Activated effector memory CD4-positive, alpha-beta T cell treated with anti-CD3 and anti-CD28 coated beads, Interleukin-2, amount 50 U/mL, for 16 hours (primary cell): Measurements from ENCODE around the gene SF3B2.
"Not testable (repeated sequence)": the region's sequence is repeated elsewhere in the genome, so short reads cannot be mapped to it uniquely, and the experiment has no call there.

ENCODE experiments used
- DNase-seq: peaks from one replicate; pipeline ENCODE4 v3.0.0-alpha.2; 2020

SF3B2 gene, protein sequence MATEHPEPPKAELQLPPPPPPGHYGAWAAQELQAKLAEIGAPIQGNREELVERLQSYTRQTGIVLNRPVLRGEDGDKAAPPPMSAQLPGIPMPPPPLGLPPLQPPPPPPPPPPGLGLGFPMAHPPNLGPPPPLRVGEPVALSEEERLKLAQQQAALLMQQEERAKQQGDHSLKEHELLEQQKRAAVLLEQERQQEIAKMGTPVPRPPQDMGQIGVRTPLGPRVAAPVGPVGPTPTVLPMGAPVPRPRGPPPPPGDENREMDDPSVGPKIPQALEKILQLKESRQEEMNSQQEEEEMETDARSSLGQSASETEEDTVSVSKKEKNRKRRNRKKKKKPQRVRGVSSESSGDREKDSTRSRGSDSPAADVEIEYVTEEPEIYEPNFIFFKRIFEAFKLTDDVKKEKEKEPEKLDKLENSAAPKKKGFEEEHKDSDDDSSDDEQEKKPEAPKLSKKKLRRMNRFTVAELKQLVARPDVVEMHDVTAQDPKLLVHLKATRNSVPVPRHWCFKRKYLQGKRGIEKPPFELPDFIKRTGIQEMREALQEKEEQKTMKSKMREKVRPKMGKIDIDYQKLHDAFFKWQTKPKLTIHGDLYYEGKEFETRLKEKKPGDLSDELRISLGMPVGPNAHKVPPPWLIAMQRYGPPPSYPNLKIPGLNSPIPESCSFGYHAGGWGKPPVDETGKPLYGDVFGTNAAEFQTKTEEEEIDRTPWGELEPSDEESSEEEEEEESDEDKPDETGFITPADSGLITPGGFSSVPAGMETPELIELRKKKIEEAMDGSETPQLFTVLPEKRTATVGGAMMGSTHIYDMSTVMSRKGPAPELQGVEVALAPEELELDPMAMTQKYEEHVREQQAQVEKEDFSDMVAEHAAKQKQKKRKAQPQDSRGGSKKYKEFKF

DNA sequence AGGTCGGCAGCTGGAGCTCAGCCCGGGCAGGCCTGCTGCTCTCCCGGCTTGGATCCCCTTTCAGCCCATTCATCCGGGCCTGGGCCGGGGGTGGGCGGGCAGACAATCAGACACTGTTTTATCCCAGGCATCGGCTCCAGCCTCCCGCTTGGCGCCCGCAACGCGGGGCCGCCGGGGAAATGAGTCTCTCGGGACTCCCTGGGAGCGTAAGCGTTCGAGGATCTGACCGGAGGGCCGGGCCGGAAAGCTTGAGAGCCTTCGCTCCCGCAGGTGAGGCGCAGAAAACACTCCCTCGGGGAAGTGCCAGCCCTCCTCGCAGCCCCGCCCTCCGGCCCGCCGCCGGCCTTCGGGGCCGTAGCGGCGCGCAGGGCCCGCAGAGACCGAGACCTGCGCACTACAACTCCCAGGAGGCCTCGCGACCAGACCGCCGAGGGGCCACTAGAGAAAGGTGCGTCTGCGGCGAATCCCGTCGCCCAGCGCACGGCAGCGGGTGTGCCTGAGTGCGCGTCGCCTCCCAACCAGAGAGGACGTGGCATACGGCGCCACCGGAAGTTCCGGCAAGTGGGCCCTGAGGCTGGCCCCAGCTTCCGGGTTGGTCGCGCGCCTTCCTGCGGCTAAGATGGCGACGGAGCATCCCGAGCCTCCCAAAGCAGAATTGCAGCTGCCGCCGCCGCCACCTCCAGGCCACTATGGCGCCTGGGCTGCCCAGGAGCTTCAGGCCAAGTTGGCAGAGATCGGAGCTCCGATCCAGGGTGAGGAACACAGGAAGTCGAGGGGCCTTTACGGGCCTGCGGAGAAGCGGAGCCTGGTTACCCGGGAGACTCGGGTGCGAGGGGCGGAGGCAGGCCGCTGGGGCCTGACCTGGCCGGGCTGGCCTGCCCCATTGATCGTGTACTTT lies at the start of gene SF3B2:
Gene SF3B2 (plus strand): TSS at position 599 of the 898 bp plus-strand sequence. CDS start 21 bp downstream, at position 620.
- DNase-seq: peak; percentile 99

- no peak for DNase-seq
Observed at GRCh38 chr11:66002648-66003225, 49.4 kb upstream of the SF3B2 start.

GRCh38 chr11:66003291-66003690 lies 48.9 kb upstream of the SF3B2 start:
- no peak for DNase-seq

- DNase-seq: no peak
Observed at GRCh38 chr11:66004186-66004585, 48.0 kb upstream of the SF3B2 start.

GRCh38 chr11:66006134-66006890 lies 45.9 kb upstream of the SF3B2 start:
- no peak for DNase-seq

DNA sequence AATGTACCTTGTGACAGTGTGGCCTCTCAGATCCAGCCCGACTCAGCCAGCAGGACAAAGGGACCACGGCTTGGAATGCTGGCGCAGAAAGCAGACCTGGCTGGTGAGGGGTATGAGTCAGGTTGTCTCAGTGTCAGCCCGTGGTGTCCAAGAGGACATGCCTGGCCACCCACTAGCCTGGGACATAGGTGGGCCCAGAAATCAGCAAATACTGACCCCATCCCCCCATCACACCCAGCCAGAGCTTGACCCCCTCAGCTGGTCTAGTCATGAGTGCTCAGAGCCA lies 45.3 kb upstream of the SF3B2 start:
- no peak for DNase-seq

GRCh38 chr11:66007201-66007634 lies 44.9 kb upstream of the SF3B2 start:
- no peak for DNase-seq

DNA sequence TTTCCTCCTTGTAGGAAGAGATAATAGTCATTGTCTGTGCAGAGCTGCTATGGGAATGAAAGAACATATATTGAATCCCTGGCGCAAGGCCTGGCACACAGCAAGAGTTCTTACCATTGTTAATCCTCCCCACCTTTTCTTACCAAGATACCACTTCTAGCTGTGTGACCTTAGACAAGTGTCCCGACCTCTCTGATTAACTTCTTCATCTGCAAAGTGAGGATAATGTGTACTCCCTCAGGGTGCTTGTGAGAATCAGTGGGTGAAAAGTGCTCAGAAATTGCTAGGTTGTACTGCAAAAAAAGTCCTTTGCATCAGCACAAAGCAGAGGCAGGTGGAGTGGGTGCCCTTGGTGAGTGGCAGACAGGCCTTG lies 44.1 kb upstream of the SF3B2 start:
- no peak for DNase-seq

GRCh38 chr11:66008468-66009101 lies 43.6 kb upstream of the SF3B2 start:
- DNase-seq: no peak

GRCh38 chr11:66010036-66010435 lies 42.1 kb upstream of the SF3B2 start:
- not testable (repeated sequence) for DNase-seq

DNA sequence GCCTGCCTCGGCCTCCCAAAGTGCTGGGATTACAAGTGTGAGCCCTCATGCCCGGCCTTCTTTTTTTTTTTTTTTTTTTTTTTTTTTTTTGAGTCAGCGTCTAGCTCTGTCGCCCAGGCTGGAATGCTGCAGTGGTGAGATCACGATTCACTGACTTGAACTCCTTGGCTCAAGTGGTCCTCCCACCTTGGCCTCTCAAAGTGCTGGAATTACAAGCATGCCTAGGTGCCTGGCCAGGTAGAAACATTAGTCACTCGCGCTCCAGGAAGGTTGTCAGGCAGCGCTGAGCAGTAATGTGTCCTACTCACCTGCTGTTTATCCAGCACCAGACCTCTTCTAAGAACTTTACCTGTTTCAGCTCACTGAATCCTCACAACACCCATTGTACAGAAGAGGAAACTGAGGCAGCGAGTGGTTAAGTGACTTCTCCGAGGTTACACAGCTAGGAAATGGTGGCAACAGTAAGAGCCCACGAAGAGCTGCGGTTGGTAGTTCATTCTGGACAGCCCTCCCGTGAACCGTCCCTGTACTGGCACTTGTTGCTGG lies 40.9 kb upstream of the SF3B2 start:
- DNase-seq: no peak

GRCh38 chr11:66011785-66012303 lies 40.3 kb upstream of the SF3B2 start, which contains the start of gene CST6:
Gene CST6 (plus strand): TSS chr11:66012008. CDS start chr11:66012045, 37 bp downstream.
- DNase-seq: no peak

DNA sequence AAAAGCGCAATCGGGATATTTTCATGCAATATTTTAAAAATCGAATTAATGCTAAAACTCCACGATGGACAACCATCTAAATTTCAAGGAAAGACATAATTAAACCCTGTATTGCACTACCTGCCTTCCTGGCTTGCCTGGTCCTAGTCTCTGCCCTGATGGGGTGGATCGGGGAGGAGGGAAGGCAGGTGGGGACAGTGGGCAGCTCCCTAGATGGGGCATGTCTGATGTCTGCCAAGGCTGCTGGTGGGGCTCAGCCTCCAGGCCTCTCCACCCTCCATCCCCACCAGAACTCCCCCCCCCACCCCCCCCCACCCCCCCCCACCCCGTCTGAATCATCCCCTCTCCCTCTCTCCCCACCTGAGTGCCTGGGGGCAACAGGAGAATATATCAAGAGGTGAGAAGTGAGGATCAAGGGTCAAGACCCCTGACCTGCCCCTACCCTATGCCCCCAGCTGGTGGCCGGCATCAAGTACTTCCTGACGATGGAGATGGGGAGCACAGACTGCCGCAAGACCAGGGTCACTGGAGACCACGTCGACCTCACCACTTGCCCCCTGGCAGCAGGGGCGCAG lies 39.7 kb upstream of the SF3B2 start:
- DNase-seq: no peak

DNA sequence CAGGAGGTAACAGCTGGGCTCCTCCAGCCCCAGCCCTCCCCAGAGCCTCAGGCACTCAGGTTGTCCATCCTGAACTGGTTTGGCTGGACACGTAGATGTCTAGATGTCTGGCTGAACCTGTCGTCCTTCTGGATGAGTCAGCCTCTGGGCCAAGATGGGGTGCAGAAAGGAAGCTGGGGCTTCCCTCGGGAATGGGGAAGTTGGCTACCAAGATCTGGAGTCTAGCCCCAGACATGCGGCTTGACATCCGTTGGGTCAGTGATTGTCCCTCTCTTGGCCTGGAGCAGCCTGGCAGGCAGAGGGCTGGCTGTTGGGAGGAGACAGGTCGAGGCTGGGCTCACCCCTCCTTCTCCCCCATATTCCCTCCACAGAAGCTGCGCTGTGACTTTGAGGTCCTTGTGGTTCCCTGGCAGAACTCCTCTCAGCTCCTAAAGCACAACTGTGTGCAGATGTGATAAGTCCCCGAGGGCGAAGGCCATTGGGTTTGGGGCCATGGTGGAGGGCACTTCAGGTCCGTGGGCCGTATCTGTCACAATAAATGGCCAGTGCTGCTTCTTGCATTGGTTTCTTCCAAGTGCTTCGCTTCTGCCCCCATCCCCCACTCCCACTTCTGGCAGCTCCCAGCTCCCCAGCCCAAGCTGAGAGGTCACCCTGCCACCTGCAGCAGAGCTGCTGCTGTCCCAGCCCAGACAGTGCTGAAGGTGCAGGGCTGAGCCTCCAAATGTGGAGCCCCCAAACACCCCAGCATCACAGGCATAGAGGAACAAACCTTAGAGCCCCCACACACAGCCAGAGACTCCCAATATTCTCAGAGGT lies 39.0 kb upstream of the SF3B2 start:
- DNase-seq: no peak

DNA sequence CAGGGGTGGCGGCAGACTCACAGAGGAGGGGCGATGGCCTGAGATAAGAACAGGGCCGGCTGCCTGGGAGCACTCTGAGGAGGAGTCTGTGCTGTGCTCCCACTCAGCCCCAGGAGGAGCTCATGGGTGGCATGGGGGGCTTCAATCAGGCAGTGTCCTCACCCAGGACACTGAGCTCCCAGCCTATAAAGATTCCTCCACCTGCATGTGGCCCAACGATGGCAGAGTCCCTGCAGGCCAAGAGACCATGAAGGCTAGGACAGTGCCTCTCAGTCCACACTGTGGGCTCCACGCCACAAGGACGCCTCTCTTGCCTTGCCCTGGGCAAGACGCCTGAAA lies 38.4 kb upstream of the SF3B2 start:
- DNase-seq: no peak

DNA sequence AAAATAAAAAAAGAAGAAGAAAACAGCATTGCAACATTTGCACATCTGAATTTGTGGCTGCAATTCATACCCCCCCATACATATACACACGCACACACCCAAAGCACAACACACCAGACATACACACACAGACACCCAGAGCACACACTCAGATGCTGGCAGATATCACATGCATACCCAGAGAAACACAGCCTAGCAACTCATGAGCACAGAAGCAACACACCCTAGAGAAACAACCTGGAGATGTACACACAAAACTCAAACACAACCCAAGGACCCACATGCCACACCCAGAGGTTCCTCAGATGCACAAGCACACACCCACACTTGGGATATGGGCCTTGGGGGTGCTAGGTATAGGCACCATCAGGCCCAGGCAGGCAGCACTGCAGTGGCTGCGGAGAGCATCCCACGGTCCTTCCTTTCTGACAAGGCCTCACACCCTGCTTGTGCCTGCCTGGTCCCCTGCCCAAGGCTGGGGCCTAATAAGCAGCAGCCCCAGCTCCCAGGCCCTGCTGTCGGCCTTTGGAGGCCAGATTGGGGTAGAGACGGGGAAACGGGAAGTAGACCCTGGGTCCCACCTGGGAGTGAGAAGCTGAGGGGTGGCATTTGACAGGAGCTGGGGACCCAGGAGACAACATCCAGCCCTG lies 37.2 kb upstream of the SF3B2 start:
- DNase-seq: no peak

DNA sequence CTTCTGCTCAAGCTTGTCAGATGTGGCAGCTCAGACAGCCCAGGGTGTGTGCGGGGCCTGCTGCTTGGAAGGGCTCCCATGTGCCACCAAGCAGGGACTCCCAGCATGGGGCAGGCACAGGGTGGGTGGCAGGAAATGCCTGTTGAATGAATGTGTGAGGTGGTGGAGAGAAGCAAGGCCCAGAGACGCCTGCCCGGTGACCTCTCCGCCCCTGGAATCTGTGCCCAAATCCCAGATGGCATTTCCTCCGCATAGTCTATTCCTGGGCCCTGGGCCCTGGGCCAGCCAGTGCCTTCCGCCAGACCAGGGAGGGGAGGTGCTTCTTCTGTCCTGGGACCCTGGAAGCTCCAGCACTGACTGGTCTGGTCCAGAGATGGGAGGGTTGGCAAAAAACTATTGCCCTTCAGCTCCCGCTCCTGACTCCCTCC lies 36.7 kb upstream of the SF3B2 start:
- DNase-seq: no peak

DNA sequence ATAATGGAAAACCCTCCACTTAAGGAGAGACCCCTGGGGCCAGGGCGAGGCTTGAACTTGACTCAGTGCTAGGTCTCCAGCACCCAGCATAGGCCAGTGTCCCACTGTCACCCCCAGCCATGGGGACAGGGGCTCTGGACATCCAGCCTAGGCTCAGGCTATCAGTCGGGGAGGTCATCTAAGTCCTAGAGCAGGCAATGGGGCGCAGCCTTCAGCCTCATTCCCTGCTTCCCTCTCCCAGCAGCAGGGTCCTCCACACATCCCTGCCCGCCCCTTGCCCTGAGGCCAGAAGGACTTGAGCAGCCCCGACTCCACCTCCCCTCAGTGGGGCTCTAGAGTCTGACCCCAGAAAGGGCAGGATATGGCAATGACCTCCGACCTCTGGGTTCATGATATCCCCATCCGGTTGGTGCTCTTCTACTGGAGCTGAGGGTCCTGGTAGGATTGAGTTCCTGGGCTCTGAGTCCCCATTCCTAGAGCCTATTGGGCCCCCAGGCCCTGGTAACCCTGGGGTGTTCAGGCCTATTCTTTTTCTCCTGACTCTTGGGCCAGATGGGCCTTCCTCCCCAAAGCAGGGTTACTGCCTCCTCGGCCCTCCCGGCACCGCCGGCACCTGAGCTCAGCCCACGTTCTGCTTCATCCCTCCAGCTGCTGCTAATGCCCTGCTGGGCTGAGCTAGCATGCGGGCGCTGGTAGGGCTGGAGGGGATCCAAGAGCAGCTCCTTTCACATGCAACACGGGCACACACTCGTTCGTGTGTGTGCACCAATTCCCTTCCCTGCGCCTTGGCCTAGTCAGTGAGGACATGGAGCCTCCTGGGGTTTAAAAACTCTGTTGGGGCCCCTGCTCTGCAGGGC lies 36.0 kb upstream of the SF3B2 start:
- no peak for DNase-seq
